T follicular helper cell (primary cell): ENCODE data around the gene SCAPER.
"Not testable (repeated sequence)": the region's sequence is repeated elsewhere in the genome, so short reads cannot be mapped to it uniquely, and the experiment has no call there.

Source experiments
- DNase-seq: peaks from one replicate; pipeline ENCODE4 v3.0.0-alpha.2; 2020; ENCODE audit warnings: low read depth

Gene SCAPER

GRCh38 chr15:76904461-76905012 is 603 bp downstream of the SCAPER start:
- no peak for DNase-seq

- no peak for DNase-seq
These were observed 1.9 kb downstream of the SCAPER start for GRCh38 chr15:76903251-76903681.

- DNase-seq = no peak
These were observed 3.2 kb downstream of the SCAPER start for GRCh38 chr15:76901965-76902364.

GRCh38 chr15:76899931-76900310 is 5.2 kb downstream of the SCAPER start:
- DNase-seq = not testable (repeated sequence)

- not testable (repeated sequence) for DNase-seq
These were observed 5.8 kb downstream of the SCAPER start for GRCh38 chr15:76899176-76899930.

- DNase-seq = no peak
These were observed 7.0 kb downstream of the SCAPER start for GRCh38 chr15:76898102-76898501.

GRCh38 chr15:76894174-76894573 is 11.0 kb downstream of the SCAPER start:
- no peak for DNase-seq

- not testable (repeated sequence) for DNase-seq
These were observed 12.3 kb downstream of the SCAPER start for GRCh38 chr15:76892836-76893235.

GRCh38 chr15:76887280-76888141 is 17.6 kb downstream of the SCAPER start:
- not testable (repeated sequence) for DNase-seq

GRCh38 chr15:76885212-76885611 is 19.9 kb downstream of the SCAPER start:
- DNase-seq = no peak

- no peak for DNase-seq
These were observed 29.2 kb downstream of the SCAPER start for GRCh38 chr15:76875911-76876310.

- DNase-seq = not testable (repeated sequence)
These were observed 32.1 kb downstream of the SCAPER start for GRCh38 chr15:76873066-76873465.

- no peak for DNase-seq
These were observed 33.2 kb downstream of the SCAPER start for GRCh38 chr15:76871930-76872329.

- DNase-seq = no peak
These were observed 36.4 kb downstream of the SCAPER start for GRCh38 chr15:76868740-76869139.

GRCh38 chr15:76866716-76867321 is 38.3 kb downstream of the SCAPER start:
- no peak for DNase-seq

GRCh38 chr15:76866008-76866407 is 39.1 kb downstream of the SCAPER start:
- DNase-seq = no peak

GRCh38 chr15:76865548-76865991 is 39.6 kb downstream of the SCAPER start:
- no peak for DNase-seq

GRCh38 chr15:76864586-76864985 is 40.6 kb downstream of the SCAPER start:
- DNase-seq = no peak

- DNase-seq = no peak
These were observed 41.4 kb downstream of the SCAPER start for GRCh38 chr15:76863693-76864092.

GRCh38 chr15:76863123-76863522 is 42.0 kb downstream of the SCAPER start:
- DNase-seq = no peak

- no peak for DNase-seq
These were observed 43.2 kb downstream of the SCAPER start for GRCh38 chr15:76861815-76862397.

GRCh38 chr15:76860201-76860600 is 44.9 kb downstream of the SCAPER start:
- DNase-seq = no peak
